ENCODE data around the gene GPR62. TPM values are rescaled to one million over a fixed set of nuclear protein-coding genes. Genes with fewer than 3 reads are reported as not detected.

GPR62 gene
- total RNA-seq, 2 experiments from 2014 or later, result not detected

DNA sequence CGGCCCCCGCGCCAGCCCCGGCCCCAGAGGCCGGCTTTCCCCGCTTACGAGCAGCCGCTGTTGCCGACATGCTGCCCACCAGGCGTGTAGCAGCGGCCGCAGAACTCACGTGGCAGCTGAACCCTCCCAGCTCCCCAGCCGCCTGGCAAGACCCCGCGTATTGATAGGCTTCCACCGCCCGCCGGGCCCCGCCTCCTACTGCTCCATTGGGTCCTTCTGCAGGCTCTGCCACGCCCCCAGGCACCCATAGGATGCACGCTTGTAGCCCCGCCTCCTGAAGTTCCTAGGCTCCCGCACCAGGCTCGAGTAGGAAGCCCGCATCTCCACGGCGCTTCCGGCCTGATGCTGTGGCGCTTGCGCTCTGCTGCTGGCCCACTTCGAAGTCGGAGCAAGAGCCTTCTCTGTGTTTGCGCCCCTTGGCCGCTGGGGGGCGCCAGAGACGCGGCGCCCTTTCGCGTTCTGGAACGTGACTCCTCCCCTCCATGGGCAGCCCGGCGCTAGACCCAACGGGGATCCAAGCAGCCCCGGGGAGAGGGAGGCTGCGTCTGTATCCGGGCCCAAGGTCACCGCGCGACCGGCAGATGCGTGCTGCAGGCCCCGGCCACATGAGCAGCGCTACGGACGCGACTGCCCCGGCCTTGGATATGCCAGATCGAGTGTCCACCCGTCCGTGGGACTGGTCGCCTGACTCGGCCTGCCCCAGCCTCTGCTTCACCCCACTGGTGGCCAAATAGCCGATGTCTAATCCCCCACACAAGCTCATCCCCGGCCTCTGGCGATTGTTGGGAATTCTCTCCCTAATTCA is 13.2 kb upstream of the GPR62 start, which contains the start of the genes PARP3 and RRP9:
TSS of gene PARP3 (plus strand) at position 566 of the 805 bp plus-strand sequence. CDS start 993 bp downstream, outside the sequence.
TSS of gene RRP9 (minus strand) at position 107 of the 805 bp plus-strand sequence. CDS start at position 70, 37 bp downstream.
- peak within 1 kb of the TSS; percentile 92 for H3K27ac Mint-ChIP-seq
- peak; percentile 100 for DNase-seq
- peaks cover 13% of the 10 kb centered on the region for H3K36me3 Mint-ChIP-seq (ENCODE audit: low read depth)
- peak within 1 kb of the TSS; percentile 92 for H3K4me3 Mint-ChIP-seq
- CTCF ChIA-PET, result interaction anchor here (0.6 to 3.4 kb wide), 41 partner anchors 9 to 506 kb away, joined by 3 to 46 read pairs (median 4); partner anchors contain the start of genes ABHD14A, ABHD14B, ACY1 and DUSP7
- peaks cover 45% of the 10 kb centered on the region for H3K4me1 Mint-ChIP-seq
- no peaks in the 10 kb centered on the region for H3K9me3 Mint-ChIP-seq
- no peaks in the 10 kb centered on the region for H3K27me3 Mint-ChIP-seq
- POLR2A ChIA-PET, result interaction anchor here (1.0 kb wide), 1 partner anchor 54 kb away, joined by 3 read pairs; the partner anchor contains the start of gene RPL29

DNA sequence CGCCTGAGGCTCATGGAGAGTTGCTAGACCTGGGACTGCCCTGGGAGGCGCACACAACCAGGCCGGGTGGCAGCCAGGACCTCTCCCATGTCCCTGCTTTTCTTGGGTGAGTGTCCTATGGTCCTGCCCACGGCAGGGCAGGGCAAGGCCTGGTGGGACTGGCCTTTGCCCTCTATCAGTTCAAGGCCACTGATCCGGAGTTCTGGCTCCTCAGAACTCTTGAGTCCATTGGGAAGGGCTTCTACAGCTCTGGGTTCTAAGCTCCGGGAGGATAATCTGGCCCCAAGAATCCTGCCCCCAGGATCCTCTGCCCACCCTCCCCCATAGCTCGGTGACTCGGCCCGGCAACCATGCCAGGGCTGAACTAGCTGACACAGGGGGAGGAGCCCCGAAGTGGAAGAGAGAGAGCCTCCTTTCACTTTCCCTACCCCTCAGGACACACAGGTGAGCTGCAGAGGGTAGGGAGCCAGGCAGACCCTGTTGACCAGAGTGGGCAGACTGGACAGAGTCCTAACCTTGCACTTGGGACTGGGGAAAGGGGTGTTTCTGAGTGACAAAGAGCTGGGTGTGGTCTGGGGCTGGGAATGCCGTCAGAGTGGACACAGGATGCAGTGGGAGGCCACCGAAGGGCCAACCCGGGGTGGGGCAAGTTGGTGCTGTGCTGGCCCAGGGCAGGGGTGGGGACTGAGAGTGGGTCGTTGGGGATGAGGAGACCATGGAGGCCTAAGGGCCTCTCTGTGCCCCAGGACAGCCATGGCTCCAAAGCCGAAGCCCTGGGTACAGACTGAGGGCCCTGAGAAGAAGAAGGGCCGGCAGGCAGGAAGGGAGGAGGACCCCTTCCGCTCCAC is 12.4 kb upstream of the GPR62 start:
- Mint-ChIP-seq H3K36me3 (ENCODE audit: low read depth) (peaks cover 8% of the 10 kb centered on the region), H3K4me3 (peak overlapping the region; percentile 92), H3K4me1 (peaks cover 44% of the 10 kb centered on the region), H3K27ac (peak overlapping the region; percentile 92), H3K9me3 (no peaks in the 10 kb centered on the region), H3K27me3 (no peaks in the 10 kb centered on the region)
- ChIA-PET CTCF (interaction anchor here (0.6 to 3.4 kb wide), 25 partner anchors 10 to 506 kb away, joined by 3 to 46 read pairs (median 4); partner anchors contain the start of genes ABHD14A, ABHD14B, DUSP7 and GPR62), POLR2A (interaction anchor here (1.0 kb wide), 1 partner anchor 53 kb away, joined by 3 read pairs; the partner anchor contains the start of gene RPL29)
- peak; percentile 72 for DNase-seq

DNA sequence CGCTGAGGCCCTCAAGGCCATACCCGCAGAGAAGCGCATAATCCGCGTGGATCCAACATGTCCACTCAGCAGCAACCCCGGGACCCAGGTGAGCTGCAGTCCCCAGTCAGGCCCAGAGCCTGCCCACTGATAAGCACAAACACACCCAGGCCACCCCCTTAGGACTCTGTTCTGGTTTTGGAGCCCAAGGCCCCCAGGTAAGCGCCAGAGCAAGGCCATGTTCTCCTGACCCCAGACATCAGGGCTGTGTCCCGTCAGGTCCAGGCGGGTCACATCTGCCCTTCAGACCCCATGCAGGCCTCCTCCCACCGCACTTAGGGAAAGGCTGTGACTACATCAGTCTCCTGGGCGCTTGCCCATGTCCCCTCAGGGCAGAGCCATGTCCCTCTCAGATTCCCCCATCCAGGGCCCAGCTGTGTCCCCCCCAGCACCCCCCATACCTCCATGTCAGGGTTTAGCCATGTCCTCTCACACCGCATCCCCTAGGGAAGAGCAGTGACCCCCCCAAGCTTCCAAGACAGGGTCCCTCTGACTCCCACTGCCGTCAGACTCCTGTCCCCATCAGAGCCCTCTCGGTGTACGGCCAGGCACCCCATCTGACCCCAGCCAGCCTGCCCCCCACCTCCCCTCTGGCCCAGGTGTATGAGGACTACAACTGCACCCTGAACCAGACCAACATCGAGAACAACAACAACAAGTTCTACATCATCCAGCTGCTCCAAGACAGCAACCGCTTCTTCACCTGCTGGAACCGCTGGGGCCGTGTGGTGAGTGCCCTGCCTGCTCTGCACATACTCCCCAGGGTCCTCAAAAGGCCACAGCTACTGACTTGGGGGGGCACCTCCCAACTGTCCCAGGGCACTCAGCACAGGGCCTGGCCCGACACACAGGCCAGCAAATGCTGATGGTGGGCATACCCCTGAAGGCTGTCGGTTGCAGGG is 11.5 kb upstream of the GPR62 start:
- H3K4me1 Mint-ChIP-seq, result peaks cover 37% of the 10 kb centered on the region
- H3K36me3 Mint-ChIP-seq (ENCODE audit: low read depth), result peaks cover 6% of the 10 kb centered on the region
- peak overlapping the region; percentile 92 for H3K4me3 Mint-ChIP-seq
- ChIA-PET CTCF (interaction anchor here (0.7 to 3.4 kb wide), 9 partner anchors 9 to 202 kb away, joined by 3 to 46 read pairs (median 4); partner anchors contain the start of genes ABHD14A, ABHD14B and GPR62), POLR2A (no interaction called here)
- H3K27ac Mint-ChIP-seq, result peak overlapping the region; percentile 92
- peak; percentile 5 for DNase-seq
- H3K9me3 Mint-ChIP-seq, result no peaks in the 10 kb centered on the region
- no peaks in the 10 kb centered on the region for H3K27me3 Mint-ChIP-seq

DNA sequence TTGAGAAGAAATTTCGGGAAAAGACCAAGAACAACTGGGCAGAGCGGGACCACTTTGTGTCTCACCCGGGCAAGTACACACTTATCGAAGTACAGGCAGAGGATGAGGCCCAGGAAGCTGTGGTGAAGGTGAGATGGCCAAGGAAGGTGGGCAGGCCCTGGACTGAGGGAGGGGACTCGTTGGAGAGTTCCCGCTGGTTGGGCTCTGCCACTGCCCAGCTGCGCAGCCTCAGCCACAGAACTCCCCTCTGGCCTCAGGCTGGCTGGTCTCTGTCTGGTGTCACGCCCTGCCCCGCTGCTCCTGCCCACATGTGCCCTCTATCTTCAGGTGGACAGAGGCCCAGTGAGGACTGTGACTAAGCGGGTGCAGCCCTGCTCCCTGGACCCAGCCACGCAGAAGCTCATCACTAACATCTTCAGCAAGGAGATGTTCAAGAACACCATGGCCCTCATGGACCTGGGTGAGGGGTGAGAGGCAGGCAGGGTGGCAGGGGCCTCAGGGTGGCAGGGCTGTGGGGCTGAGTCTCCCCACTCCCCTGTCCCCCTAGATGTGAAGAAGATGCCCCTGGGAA is 10.6 kb upstream of the GPR62 start:
- peaks cover 32% of the 10 kb centered on the region for H3K4me1 Mint-ChIP-seq
- ChIA-PET CTCF (interaction anchor here (0.7 to 2.1 kb wide), 3 partner anchors 18 to 57 kb away, joined by 4 to 7 read pairs (median 6); partner anchors contain the start of genes ABHD14A and ABHD14B), POLR2A (no interaction called here)
- H3K27me3 Mint-ChIP-seq, result no peaks in the 10 kb centered on the region
- no peak overlapping the region for H3K4me3 Mint-ChIP-seq
- H3K9me3 Mint-ChIP-seq, result no peaks in the 10 kb centered on the region
- H3K36me3 Mint-ChIP-seq (ENCODE audit: low read depth), result peaks cover 2% of the 10 kb centered on the region
- peak overlapping the region; percentile 76 for H3K27ac Mint-ChIP-seq
- peak; percentile 5 for DNase-seq

DNA sequence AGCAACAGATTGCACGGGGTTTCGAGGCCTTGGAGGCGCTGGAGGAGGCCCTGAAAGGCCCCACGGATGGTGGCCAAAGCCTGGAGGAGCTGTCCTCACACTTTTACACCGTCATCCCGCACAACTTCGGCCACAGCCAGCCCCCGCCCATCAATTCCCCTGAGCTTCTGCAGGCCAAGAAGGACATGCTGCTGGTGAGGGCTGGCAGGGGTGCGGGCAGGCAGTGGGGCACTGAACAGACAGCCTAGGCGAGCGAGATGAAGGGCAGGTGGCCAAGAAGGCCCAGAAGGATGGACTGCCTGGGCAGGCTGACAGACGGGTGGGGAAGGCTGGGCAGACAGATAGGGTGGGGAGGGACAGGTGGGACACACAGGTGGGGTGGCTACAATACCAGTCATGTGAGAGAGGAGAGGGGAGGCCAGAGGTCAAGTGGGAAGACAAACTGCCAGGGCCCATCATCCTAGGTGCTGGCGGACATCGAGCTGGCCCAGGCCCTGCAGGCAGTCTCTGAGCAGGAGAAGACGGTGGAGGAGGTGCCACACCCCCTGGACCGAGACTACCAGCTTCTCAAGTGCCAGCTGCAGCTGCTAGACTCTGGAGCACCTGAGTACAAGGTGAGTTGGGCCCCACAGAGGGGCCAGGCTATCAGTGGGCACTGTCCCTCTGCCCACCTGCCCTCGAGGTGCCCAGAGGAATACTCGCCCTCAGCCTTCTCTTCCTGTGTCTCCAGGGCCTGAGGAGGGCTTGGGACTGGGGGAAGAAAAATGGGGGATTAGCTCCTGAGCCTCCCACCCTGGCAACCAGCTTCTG is 9.9 kb upstream of the GPR62 start:
- no peaks in the 10 kb centered on the region for H3K9me3 Mint-ChIP-seq
- ChIA-PET CTCF (interaction anchor here (0.8 to 2.1 kb wide), 3 partner anchors 15 to 29 kb away, joined by 3 to 7 read pairs (median 6); partner anchors contain the start of genes ABHD14A and ABHD14B), POLR2A (no interaction called here)
- DNase-seq, result no peak
- H3K36me3 Mint-ChIP-seq (ENCODE audit: low read depth), result peaks cover 2% of the 10 kb centered on the region
- H3K27ac Mint-ChIP-seq, result peak overlapping the region; percentile 38
- H3K4me3 Mint-ChIP-seq, result no peak overlapping the region
- no peaks in the 10 kb centered on the region for H3K27me3 Mint-ChIP-seq
- H3K4me1 Mint-ChIP-seq, result peaks cover 27% of the 10 kb centered on the region

DNA sequence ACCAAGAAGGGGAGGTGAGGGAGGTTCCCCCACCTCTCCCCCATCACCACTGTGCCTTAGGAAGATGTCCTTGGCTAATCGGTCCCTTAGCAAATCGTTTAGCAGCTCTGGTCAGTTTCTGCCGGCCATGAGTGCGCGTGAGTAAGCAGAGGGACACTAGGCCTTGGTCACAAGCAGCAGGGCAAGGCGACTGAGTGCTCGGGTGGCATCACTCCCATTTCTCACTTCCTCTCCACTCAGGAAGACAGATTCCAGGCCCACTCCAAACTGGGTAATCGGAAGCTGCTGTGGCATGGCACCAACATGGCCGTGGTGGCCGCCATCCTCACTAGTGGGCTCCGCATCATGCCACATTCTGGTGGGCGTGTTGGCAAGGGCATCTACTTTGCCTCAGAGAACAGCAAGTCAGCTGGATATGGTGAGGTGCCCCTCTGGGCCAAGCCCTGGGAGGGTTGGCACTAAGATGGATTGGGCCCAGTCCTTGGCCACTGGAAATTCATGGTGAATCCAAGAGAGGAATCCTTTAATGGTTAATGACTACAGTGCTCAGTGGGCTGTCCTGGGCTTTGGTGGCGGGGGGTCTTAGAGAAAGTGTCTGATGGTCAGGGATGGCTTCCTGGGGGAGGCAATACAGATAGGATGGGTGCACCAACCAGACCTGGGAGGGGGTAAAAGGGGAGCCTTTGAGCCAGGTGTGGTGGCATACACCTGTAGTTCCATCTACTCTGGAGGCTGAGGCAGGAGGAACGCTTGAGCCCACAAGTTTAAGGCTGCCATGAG is 9.1 kb upstream of the GPR62 start:
- Mint-ChIP-seq H3K27me3 (no peaks in the 10 kb centered on the region), H3K4me1 (peaks cover 18% of the 10 kb centered on the region), H3K4me3 (no peak overlapping the region), H3K9me3 (no peaks in the 10 kb centered on the region), H3K27ac (no peak overlapping the region), H3K36me3 (ENCODE audit: low read depth) (no peaks in the 10 kb centered on the region)
- POLR2A ChIA-PET, result no interaction called here
- CTCF ChIA-PET, result interaction anchor here (1.1 to 2.1 kb wide), 3 partner anchors 16 to 28 kb away, joined by 3 to 7 read pairs (median 6); partner anchors contain the start of genes ABHD14A and ABHD14B
- no peak for DNase-seq

DNA sequence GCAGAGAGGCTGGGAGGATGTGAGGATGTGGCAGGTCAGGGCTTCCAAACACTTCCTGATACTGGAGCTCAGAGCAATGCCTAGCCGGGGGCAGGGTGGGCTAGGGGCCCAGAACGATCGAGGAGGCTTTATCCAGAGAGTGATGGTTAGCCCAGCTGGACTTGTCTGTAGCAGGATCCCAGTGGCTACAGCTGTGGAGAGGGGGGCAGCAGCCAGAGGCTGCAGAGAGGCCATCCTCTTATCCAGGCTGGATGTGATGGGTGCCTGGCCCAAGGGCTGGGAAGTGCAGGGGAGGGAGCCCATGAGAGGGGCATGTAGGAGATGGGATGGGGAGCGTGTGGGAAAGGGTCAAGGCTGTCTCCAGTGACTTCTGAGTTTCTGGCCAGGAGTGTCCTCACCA is 8.4 kb upstream of the GPR62 start:
- ChIA-PET POLR2A (no interaction called here), CTCF (interaction anchor here (0.9 to 2.1 kb wide), 3 partner anchors 16 to 27 kb away, joined by 3 to 7 read pairs (median 3); partner anchors contain the start of genes ABHD14A and ABHD14B)
- Mint-ChIP-seq H3K9me3 (no peaks in the 10 kb centered on the region), H3K27me3 (no peaks in the 10 kb centered on the region), H3K36me3 (ENCODE audit: low read depth) (no peaks in the 10 kb centered on the region), H3K4me1 (peaks cover 16% of the 10 kb centered on the region), H3K27ac (no peak overlapping the region), H3K4me3 (no peak overlapping the region)
- DNase-seq, result no peak

DNA sequence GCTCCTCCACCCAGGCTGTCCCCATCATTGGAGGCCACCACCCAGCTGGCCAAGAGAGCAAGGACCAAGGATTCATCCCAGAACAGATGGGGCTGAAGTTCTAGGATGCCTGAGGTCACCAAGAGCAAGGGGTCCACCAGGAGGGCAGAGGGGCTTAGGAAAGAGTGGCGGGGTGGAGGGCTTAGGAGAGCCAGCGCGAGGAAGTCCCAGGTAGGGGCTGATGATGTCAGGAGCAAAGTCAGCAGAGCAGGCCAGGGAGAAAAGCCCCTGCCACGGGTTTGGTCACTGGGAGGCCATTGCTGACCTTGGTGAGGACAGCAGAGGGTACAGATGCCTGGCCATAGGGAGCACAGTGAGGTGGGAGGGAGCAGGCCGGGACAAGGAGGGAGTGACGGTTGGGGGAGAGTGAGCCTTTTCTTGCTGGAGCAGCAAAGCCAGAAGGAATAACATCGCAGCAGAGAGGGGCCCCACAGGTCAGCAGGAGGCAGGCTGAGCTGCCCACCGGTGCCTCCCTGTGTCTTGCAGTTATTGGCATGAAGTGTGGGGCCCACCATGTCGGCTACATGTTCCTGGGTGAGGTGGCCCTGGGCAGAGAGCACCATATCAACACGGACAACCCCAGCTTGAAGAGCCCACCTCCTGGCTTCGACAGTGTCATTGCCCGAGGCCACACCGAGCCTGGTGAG is 7.8 kb upstream of the GPR62 start:
- ChIA-PET CTCF (interaction anchor here (0.7 to 1.1 kb wide), 3 partner anchors 16 to 26 kb away, joined by 3 read pairs; no protein-coding TSS in a partner anchor), POLR2A (no interaction called here)
- Mint-ChIP-seq H3K4me3 (no peak overlapping the region), H3K36me3 (ENCODE audit: low read depth) (no peaks in the 10 kb centered on the region), H3K4me1 (peaks cover 14% of the 10 kb centered on the region), H3K9me3 (no peaks in the 10 kb centered on the region), H3K27ac (no peak overlapping the region), H3K27me3 (peaks cover 2% of the 10 kb centered on the region)
- no peak for DNase-seq

DNA sequence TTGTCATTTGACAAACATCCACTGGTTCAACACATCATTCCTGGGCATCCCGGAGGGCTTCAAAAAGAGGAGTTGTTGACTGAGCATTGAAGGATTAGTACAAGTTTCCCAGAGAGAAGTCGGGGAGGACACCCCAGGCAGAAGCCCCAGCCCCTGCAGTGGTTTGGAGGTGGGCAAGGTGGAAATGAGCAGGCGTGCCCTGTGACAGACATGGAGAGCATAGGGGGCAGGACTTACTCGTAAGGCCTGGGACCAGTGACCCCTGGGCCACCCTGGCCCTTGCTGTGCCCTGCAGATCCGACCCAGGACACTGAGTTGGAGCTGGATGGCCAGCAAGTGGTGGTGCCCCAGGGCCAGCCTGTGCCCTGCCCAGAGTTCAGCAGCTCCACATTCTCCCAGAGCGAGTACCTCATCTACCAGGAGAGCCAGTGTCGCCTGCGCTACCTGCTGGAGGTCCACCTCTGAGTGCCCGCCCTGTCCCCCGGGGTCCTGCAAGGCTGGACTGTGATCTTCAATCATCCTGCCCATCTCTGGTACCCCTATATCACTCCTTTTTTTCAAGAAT is 7.1 kb upstream of the GPR62 start:
- CTCF ChIA-PET, result interaction anchor here (0.6 to 0.9 kb wide), 3 partner anchors 15 to 376 kb away, joined by 3 read pairs; no protein-coding TSS in a partner anchor
- POLR2A ChIA-PET, result no interaction called here
- Mint-ChIP-seq H3K36me3 (ENCODE audit: low read depth) (no peaks in the 10 kb centered on the region), H3K4me3 (no peak overlapping the region), H3K4me1 (peaks cover 8% of the 10 kb centered on the region), H3K27ac (no peak overlapping the region), H3K27me3 (peaks cover 4% of the 10 kb centered on the region), H3K9me3 (no peaks in the 10 kb centered on the region)
- no peak for DNase-seq

All from activated CD4-positive, alpha-beta T cell treated with anti-CD3 and anti-CD28 coated beads, Interleukin-2, amount 10 ng/mL, durations not matched to agents 7 days and 5 days (primary cell).